Activated B cell treated with CpG ODN at 0.5 μM for 24 hours (primary cell): ENCODE data around the gene RADIL. TPM values are rescaled to one million over a fixed set of nuclear protein-coding genes. Genes with fewer than 3 reads are reported as not detected.

Experiments used
- ATAC-seq: fragments of 200-7000 bp; cut with Tn5 transposase; one replicate; pipeline ENCODE4 v1.10.0; 2021; ENCODE audit warnings: low read depth, mild to moderate bottlenecking, moderate library complexity
- CTCF ChIA-PET: fragments of 350-600 bp; sonication (Branson Sonifier 250); formaldehyde crosslinking; loops from one replicate; lab custom pipeline; 2021; ENCODE audit warnings: antibody characterized with exemption; lab: Charles Lee
- POLR2A ChIA-PET: fragments of 350-600 bp; sonication (Branson Sonifier 250); formaldehyde crosslinking; loops from one replicate; lab custom pipeline; 2021; ENCODE audit warnings: antibody characterized with exemption; lab: Charles Lee
- DNase-seq: peaks from one replicate; pipeline ENCODE4 v3.0.0; 2022
- H3K27ac Mint-ChIP-seq: one replicate; pipeline ENCODE4 v1.8.0; 2020; ENCODE audit warnings: mixed read lengths
- H3K27me3 Mint-ChIP-seq: one replicate; pipeline ENCODE4 v1.8.0; 2021; ENCODE audit warnings: mixed read lengths
- H3K36me3 Mint-ChIP-seq: one replicate; pipeline ENCODE4 v1.8.0; 2021; ENCODE audit warnings: low read depth, mixed read lengths
- H3K4me1 Mint-ChIP-seq: one replicate; pipeline ENCODE4 v1.8.0; 2021; ENCODE audit warnings: mixed read lengths
- H3K4me3 Mint-ChIP-seq: one replicate; pipeline ENCODE4 v1.8.0; 2020; ENCODE audit warnings: mild to moderate bottlenecking, mixed read lengths
- H3K9me3 Mint-ChIP-seq: one replicate; pipeline ENCODE4 v1.8.0; 2020; ENCODE audit warnings: mixed read lengths
- intact Hi-C: fragments of 100-400 bp; cut with micrococcal nuclease; formaldehyde crosslinking; loops from one replicate; pipeline ENCODE4 v1.15.1; 2024
- total RNA-seq: library from RNA; stranded (reverse); gene quantifications from 2 replicates; pipeline ENCODE4 v1.2.3, GENCODE V29; 2022
- TF ChIP-seq, protein P1 (sequence below): fragments of 200-600 bp; IDR thresholded peaks from one replicate; pipeline ENCODE4 v1.8.0; 2022; ENCODE audit warnings: antibody characterized with exemption, mild to moderate bottlenecking

Gene RADIL
- total RNA-seq, 1 donor from 2014 or later = not detected

DNA sequence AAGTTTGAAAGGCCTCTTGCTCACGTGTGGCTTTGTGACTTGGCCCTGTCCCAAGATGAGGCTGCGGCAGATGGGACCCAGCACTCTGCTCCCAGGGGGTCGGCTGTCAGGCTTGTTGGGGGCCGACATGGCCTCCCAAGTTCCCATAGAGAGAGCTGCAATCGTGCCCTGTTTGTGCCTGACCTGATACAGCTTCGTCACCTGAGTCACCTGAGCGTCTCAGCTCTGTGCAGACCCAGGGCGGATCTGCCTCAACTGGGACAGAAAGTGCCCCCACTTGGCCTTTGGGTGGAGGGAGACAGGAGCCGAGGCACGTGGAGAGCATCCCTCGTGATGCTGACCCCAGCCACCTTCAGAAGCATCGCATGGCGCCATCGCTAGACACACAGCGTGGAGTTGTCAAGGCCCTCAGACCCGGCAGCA lies 43.4 kb downstream of the RADIL start:
- DNase-seq (no peak), ATAC-seq (no peak)
- CTCF ChIA-PET = interaction anchor here (0.6 kb wide), 1 partner anchor 249 kb away, joined by 3 read pairs; no protein-coding TSS in a partner anchor
- Mint-ChIP-seq H3K4me3 (no peak overlapping the region), H3K4me1 (no peaks in the 10 kb centered on the region), H3K36me3 (no peaks in the 10 kb centered on the region), H3K27me3 (peaks cover 5% of the 10 kb centered on the region), H3K9me3 (no peaks in the 10 kb centered on the region), H3K27ac (no peak overlapping the region)
- POLR2A ChIA-PET = no interaction called here
- intact Hi-C loops = no loop called here
- TF ChIP-seq, protein P1, sequence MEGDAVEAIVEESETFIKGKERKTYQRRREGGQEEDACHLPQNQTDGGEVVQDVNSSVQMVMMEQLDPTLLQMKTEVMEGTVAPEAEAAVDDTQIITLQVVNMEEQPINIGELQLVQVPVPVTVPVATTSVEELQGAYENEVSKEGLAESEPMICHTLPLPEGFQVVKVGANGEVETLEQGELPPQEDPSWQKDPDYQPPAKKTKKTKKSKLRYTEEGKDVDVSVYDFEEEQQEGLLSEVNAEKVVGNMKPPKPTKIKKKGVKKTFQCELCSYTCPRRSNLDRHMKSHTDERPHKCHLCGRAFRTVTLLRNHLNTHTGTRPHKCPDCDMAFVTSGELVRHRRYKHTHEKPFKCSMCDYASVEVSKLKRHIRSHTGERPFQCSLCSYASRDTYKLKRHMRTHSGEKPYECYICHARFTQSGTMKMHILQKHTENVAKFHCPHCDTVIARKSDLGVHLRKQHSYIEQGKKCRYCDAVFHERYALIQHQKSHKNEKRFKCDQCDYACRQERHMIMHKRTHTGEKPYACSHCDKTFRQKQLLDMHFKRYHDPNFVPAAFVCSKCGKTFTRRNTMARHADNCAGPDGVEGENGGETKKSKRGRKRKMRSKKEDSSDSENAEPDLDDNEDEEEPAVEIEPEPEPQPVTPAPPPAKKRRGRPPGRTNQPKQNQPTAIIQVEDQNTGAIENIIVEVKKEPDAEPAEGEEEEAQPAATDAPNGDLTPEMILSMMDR = no peak

DNA sequence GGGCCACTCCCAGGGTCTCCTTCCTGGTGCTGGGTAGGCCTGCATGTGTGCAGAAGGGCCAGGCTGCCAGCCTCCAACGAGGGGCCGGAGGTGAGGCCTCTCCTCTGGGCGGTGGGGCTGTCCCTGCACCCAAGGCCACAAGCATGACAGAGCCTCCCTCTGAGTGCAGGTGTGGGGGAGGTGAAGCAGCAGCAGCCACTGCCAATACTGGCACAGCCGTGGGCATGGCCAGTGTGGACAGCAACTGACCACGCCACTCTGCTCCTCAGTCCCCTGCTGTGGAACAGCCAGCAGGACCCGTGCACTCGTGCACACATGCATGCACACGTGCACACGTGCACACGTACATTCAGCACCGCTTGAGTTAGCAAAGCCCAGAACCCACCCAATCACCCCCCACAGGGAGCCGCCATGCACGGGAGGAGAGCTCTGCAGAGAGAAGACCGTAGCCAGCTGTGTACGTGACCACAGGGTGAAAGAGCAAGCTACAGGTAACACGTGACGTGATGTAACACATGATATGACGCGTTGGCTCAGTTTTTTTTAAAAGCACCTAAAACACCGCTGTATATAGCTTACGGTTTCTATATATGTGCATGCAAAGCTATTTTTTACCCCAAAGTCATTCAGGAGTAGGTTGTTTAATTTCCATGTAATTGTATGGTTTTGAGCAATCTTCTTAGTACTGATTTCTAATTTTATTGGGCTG lies 44.7 kb downstream of the RADIL start:
- H3K27ac Mint-ChIP-seq = no peak overlapping the region
- H3K27me3 Mint-ChIP-seq = peaks cover 5% of the 10 kb centered on the region
- no peaks in the 10 kb centered on the region for H3K9me3 Mint-ChIP-seq
- TF ChIP-seq, protein P1 = no peak
- ChIA-PET POLR2A (no interaction called here), CTCF (no interaction called here)
- intact Hi-C loops = no loop called here
- no peak for DNase-seq
- no peaks in the 10 kb centered on the region for H3K4me1 Mint-ChIP-seq
- no peak overlapping the region for H3K4me3 Mint-ChIP-seq
- H3K36me3 Mint-ChIP-seq = no peaks in the 10 kb centered on the region
- ATAC-seq = no peak

DNA sequence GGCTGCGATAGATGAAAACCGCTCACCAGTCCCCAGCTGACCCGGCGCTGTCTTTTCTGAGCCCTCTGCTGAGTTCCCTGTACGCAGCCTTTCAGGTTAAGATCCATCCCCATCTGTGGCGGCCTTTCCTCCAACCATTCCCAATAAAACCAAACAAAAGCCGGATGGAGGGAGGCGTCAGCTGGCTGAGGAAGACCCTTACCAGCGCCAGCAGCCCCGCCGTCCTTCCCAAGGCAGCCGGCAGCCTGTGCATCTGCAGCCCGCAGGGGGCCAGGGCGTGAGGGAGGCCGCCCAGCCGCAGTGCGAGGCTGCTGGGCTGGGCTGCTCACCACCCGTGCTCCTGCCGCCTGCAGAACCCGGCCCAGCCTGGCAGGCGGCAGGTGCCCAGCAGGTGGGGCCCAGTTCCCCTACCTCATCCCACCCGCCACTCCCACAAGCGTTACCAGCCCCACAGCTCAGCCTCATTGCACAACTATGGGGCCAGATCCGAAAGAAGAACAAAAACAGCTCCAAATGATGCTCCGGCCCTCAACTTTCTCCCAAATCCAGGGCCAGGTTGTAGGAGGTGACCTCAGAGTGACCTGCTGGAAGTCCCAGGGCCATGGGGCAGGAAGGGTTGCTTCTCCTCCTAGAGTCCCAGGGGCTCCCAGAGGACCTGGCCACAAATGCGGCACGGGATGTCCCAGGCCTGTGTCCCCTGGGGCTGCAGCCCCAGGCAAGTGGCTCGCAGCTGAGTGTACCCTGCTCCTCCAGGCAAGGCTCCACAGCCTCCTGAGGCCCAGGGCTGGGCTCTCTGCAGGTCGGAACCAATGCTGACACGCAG lies 45.5 kb downstream of the RADIL start:
- no peak overlapping the region for H3K4me3 Mint-ChIP-seq
- H3K4me1 Mint-ChIP-seq = no peaks in the 10 kb centered on the region
- ChIA-PET CTCF (no interaction called here), POLR2A (no interaction called here)
- TF ChIP-seq, protein P1 = no peak
- DNase-seq (no peak), ATAC-seq (no peak)
- intact Hi-C loops = no loop called here
- no peaks in the 10 kb centered on the region for H3K9me3 Mint-ChIP-seq
- H3K27me3 Mint-ChIP-seq = no peaks in the 10 kb centered on the region
- H3K27ac Mint-ChIP-seq = no peak overlapping the region
- H3K36me3 Mint-ChIP-seq = no peaks in the 10 kb centered on the region

DNA sequence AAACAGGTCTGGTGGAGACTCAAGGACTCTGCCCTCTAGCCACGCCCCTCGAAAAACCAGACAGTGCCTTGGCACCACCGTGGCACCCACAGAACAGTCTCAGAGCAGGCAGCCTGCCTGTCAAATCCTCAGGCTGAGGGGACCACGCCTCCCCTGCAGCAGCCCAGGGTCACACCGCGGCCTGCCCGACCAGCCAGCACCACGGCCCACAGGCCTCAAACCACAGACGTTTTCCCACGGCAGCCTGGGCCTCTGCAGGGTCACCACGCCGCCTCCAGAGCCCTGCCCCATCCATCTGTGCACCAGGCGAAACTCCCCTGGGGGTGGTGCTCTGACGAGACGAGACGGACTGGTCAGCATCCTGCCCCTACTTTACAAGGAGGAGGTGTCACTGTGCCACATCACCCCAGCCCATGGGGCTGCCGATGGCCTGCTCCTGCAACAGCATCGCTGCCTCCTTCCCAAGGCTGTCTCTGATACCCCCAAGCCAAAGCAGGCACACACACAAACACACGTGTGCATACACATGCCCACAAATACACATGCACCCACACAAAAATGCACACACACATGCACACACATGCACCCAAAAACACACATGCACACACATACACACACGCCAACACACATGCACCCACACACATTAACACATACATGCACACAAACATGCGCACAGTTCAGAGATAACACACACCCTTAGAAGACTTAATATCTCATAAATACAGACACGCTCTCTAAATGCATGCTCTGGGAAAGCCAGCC lies 46.3 kb downstream of the RADIL start:
- Mint-ChIP-seq H3K4me1 (no peaks in the 10 kb centered on the region), H3K27me3 (no peaks in the 10 kb centered on the region), H3K9me3 (no peaks in the 10 kb centered on the region), H3K4me3 (no peak overlapping the region), H3K27ac (no peak overlapping the region), H3K36me3 (no peaks in the 10 kb centered on the region)
- DNase-seq (no peak), ATAC-seq (no peak)
- CTCF ChIA-PET = no interaction called here
- POLR2A ChIA-PET = no interaction called here
- TF ChIP-seq, protein P1 = no peak
- intact Hi-C loops = no loop called here
